ENCODE data around the gene KCP.

GRCh38 chr7:128908750-128909624 is 1.5 kb downstream of the KCP start:
- TF ChIP-seq, protein P1, sequence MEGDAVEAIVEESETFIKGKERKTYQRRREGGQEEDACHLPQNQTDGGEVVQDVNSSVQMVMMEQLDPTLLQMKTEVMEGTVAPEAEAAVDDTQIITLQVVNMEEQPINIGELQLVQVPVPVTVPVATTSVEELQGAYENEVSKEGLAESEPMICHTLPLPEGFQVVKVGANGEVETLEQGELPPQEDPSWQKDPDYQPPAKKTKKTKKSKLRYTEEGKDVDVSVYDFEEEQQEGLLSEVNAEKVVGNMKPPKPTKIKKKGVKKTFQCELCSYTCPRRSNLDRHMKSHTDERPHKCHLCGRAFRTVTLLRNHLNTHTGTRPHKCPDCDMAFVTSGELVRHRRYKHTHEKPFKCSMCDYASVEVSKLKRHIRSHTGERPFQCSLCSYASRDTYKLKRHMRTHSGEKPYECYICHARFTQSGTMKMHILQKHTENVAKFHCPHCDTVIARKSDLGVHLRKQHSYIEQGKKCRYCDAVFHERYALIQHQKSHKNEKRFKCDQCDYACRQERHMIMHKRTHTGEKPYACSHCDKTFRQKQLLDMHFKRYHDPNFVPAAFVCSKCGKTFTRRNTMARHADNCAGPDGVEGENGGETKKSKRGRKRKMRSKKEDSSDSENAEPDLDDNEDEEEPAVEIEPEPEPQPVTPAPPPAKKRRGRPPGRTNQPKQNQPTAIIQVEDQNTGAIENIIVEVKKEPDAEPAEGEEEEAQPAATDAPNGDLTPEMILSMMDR (IDR thresholded peaks at IDR 0.05), result no peak
- no peak for TF ChIP-seq ZFX (IDR thresholded peaks at IDR 0.05; ENCODE audit: borderline replicate concordance)

Data from 22Rv1 (cell line).